Measurements from ENCODE around the gene CSRNP3.

DNA sequence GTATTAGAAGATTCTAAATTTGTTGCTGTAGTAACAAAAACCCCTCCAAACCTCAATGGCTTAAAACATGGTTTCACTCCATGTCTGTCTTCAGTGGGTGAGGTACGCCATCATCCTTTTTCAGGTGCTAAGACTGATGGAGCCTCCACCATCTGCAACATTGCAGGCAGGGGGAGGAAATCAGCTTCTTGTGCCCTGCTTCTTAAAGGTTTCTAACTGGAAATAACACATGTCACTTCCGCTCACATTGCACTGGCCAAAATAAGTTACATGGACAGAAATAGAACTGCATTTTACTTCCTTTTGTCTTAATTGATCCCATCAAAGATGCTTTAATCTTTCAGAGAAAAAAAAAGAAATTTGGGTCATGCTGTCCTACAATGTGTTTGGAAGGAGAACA, 230.4 kb downstream of the CSRNP3 start:
- TF ChIP-seq CTCF (conservative IDR thresholded peaks at IDR 0.05; ENCODE audit: low read length) (no peak), EZH2phosphoT487 (IDR thresholded peaks at IDR 0.05; ENCODE audit: borderline replicate concordance) (no peak)

Measured in Loucy (cell line).